ENCODE data around the gene SPON1. TPM values are rescaled to one million over a fixed set of nuclear protein-coding genes. Genes with fewer than 3 reads are reported as not detected.

SPON1 gene
- total RNA-seq, 1 experiment from 2014 or later, result 0.20 TPM

DNA sequence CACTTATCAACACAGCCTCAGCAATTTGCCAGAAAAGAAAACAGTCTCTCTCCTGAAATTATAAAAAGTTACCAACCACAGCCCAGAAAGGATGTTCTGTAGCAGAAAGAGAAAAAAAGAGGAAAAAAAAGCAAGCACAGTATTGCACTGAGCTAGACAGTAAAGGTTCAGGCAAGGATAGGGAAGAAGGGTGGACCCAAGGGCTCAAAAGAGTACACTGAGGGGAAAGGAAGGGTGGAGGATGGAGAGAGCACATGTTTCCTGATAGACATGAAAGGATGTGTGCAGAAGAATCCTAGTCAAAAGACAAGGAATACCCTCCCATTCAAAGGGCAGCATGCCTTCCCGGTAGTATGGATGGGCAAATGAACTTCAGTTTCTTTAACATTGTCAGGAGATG lies 337.4 kb downstream of the SPON1 start:
- Histone ChIP-seq H3K4me2 (ENCODE audit: insufficient read depth, insufficient read length, low read length) (no peak overlapping the region), H3K23ac (ENCODE audit: insufficient read length, low read depth, low read length) (no peak overlapping the region), H2BK15ac (ENCODE audit: low read depth, low read length) (no peak overlapping the region)

More for the DNA sequence above, 337.4 kb downstream of the SPON1 start:
- no peak for DNase-seq
- Histone ChIP-seq H3K23me2 (ENCODE audit: insufficient read length, low read depth, low read length, poor library complexity, severe bottlenecking) (no peaks in the 10 kb centered on the region), H4K5ac (ENCODE audit: insufficient read length, low read depth, low read length) (no peak overlapping the region), H4K20me1 (ENCODE audit: control insufficient read depth, insufficient read depth, insufficient read length) (no peaks in the 10 kb centered on the region), H3K79me1 (ENCODE audit: insufficient read depth, low read depth, low read length, poor library complexity, severe bottlenecking) (peaks cover 10% of the 10 kb centered on the region), H3K18ac (ENCODE audit: insufficient read length, low read depth, low read length) (no peak overlapping the region), H3K9ac (ENCODE audit: extremely low read depth, insufficient read length, low read length) (no peak overlapping the region), H2BK20ac (ENCODE audit: low read depth, low read length, poor library complexity, severe bottlenecking) (no peak overlapping the region), H3K27me3 (ENCODE audit: insufficient read depth, low read length) (no peaks in the 10 kb centered on the region), H2BK120ac (ENCODE audit: low read depth, low read length, poor library complexity, severe bottlenecking) (no peak overlapping the region), H3T11ph (ENCODE audit: low read length) (no peak overlapping the region), H2BK12ac (ENCODE audit: insufficient read length, low read depth, low read length) (no peak overlapping the region), H3K27ac (ENCODE audit: insufficient read length, low read depth, low read length) (no peak overlapping the region), H4K91ac (ENCODE audit: insufficient read length, low read depth, low read length) (no peak overlapping the region), H2AK5ac (ENCODE audit: insufficient read length, low read length) (no peak overlapping the region), H3K4ac (ENCODE audit: low read depth, low read length) (no peak overlapping the region), H2AFZ (ENCODE audit: low read length) (no peak overlapping the region), H3K14ac (ENCODE audit: insufficient read depth, low read length) (no peak overlapping the region), H4K8ac (replicated peaks; ENCODE audit: insufficient read length, low read depth, low read length) (no peak overlapping the region), H3K4me1 (ENCODE audit: insufficient read depth, low read length) (peaks cover 8% of the 10 kb centered on the region; the same call in 1 of the 2 replicates), H3K9me3 (ENCODE audit: control insufficient read depth, low read depth, low read length) (no peaks in the 10 kb centered on the region), H3K56ac (ENCODE audit: insufficient read length, low read depth, low read length) (no peak overlapping the region), H3K79me2 (ENCODE audit: insufficient read depth, low read length) (peaks cover 50% of the 10 kb centered on the region), H2BK5ac (ENCODE audit: insufficient read length, low read length) (no peak overlapping the region)
- no peaks in the 10 kb centered on the region for H3K9me3 Mint-ChIP-seq
- WGBS (ENCODE audit: extremely low coverage, insufficient read length, low lambda C conversion rate), result no CpG with 5 or more reads among the region's 1 CpG
- H3K4me1 Mint-ChIP-seq, result peaks cover 40 to 44% of the 10 kb centered on the region in 2 experiments
- no peak overlapping the region for H3K27ac Mint-ChIP-seq
- no peak for TF ChIP-seq CTCF (conservative IDR thresholded peaks at IDR 0.05)
- H3K36me3 Mint-ChIP-seq (ENCODE audit: insufficient read depth in 1 of 3, low read depth in 3 of 3), result peaks cover 0 to 12% (median 0%) of the 10 kb centered on the region in 3 experiments; a peak in 3 of 7 replicates
- H3K27me3 Mint-ChIP-seq (ENCODE audit: low read depth), result no peaks in the 10 kb centered on the region
- H3K4me3 Mint-ChIP-seq, result no peak overlapping the region

Measured in H9 (cell line).